EL (cell line): Measurements from ENCODE around the gene ITPRID2.

ENCODE experiments used
- DNase-seq: peaks from one replicate; pipeline ENCODE4 v3.0.0-alpha.2; 2016

The ITPRID2 gene

DNA sequence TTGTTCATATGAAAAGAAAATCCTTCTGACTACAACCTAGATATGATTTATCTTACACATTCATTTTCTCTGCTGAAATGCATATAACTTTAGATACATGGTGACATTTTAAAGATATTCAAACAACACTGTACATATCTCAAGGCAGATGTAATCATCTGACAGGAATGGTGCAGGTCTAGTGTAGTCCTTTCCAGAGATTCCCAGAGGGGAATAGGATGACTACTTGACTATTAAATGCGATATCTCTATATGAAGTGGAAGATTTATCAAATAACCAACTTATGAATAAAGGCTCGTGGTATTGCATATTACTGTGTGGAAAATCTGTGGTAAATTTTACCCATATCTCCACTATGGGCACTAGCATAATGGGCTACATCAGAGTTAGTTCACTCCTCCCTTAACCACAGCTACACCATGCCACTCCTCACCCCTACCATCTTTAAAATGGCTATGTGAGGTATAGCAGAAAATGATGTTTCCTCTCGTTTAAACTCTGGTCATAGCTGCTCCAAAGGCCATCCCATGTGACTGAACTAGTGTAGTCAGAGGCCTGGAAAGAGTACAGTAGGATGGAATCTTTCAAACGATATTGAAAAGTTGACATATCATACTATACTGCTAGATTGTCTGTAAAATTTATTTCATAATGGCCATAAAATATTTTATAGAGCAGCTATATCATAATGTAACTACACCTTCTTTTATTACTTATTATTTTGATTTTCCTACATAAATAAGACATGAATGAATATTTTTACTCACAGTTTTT is 9.1 kb upstream of the ITPRID2 start:
- no peak for DNase-seq

DNA sequence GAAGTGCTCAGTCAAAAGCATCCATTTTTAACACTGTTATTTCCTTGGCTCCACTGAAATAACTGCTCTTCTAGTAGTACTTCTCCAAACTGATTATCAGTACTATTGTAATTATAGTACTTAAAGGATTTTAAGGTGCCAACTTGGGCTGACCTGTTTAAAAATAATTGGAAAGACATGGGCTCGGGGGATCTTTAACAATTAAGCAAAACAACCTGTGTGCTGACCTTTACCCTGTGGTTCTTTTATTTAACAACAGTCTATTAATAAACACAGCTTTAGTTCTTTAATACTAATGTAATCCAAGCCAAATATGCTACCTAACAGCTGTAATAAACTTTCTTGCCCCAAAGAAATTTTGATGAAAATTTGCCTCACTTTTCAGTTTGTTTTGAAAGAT is 6.9 kb upstream of the ITPRID2 start:
- DNase-seq, result no peak

DNA sequence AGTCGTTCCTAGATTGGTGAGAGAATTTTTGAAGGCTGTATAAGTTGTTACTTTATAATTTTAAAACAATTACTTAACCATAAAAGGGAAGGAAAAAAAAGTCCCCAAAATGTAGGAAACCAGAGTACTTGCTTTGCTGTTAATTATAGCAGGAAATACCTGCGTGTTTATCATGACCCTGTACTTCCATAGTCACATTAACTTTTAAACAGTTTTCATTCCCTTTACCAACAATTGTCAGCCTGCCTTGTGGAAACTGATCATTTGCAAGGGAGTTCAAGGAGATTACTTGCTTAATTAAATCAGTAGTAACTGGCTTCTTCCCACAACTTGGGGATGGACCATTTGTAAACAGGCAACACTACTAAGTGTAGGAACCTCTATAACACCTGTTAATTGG is 6.4 kb upstream of the ITPRID2 start:
- DNase-seq, result no peak

DNA sequence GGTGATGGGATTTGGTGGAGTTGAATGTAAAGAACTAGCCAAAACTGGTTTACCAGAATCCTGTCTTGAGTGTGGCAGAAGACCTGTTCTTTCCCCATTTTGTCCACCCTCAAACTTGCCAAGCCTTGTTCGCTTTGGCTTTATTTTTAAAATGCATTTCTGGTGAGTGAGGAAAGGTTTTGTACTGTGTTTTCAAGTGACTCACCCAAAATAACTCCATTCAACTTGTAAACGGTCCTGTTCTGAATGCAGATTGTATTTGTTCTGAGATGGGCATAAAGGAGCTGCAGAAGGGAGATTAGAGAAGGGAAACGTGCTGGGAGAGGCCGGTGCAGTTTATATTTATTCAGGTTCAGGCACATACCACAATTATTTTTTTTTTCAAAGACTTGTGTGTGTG is 5.3 kb upstream of the ITPRID2 start:
- no peak for DNase-seq

DNA sequence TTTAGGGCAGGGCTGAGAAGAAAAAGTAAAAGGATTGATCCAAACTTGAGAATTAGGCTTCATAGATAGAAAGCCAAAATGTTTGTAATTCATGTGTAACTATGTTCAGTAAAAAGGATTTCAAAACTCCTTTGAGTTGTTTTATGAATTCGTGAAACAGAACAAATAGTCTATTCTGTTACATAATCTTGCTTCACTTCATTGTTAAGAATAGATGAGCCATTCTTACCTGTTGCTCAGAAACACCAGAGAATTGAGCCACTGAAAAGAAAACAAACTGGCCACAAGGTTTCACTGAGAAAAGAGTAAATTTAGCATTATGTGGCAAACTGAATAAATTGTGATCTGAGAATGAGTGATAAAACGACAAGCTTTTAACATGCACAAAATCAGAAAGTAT is 4.5 kb upstream of the ITPRID2 start:
- DNase-seq, result no peak

DNA sequence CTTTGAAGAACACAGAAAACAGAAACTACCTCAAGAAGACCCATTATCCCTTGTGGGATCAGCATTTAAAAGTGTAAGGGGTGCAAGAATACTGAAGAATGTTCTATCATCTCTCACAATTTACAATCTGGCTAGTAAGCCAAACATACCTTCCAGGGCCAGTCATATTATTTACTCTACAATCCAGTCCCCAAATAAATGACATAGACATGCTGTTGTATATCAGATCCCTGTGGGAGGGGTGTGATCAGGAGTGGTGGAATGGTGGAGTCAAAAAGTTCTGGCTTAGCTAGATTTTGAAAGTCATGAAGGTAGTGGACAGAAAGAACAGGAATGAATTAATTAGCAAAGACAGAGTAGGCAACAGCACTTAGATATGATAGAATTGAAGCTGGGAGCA is 1.8 kb upstream of the ITPRID2 start:
- DNase-seq, result no peak

DNA sequence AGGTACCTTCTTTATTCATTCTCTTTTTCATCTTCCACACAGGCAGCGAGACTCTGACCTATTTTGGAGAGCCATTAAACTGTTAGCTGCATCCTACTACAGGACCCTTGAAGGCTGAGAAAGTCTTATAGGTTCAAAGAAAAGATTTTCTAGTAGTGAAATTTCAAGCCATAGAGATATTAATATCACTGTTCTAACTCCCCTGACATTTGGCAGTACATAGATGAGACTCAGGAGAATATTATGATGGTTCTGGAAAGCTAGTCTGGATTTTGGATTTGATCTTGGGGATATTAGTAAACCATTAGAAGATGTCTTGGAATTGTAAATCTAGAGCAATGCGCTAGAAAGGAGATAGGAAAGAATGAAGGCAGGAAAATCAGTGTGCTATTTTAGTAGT is 1.3 kb upstream of the ITPRID2 start:
- DNase-seq, result no peak

DNA sequence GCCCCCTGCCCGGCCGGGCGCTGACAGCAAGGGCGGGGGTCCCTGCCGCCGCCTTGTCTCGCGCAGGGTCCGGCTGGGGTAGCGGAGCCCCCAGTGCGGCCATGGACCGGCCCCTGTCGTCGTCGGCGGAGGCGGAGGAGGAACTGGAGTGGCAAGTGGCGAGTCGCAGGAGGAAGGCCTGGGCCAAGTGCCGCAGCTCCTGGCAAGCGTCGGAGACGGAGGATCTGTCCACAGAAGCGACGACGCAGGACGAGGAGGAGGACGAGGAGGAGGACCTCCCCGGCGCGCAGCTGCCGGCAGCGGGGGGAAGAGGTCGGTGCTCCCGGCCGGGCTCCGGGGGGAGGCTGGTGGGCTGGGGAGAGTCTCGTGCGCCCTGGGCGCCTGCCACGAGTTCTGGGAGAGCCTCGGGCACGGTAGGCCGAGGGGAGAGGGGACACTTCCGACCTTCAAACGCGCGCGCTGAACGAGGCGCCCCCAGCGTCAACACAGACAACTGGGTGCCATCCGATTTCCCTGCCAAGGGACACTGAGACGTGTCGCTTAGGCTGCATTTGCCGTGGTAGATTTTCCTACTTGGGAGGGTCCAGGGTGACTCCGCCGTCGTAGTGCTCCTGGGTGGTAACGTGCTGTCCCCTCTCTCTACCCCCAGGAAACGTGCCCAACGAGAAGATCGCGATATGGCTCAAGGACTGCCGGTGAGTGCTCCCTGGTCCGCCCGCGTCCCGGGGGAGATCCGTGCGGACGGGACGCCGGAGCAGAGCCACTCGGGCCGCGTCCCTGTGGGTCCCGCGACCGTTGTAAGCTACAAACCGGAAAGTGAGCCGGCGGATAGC is 652 bp downstream of the ITPRID2 start:
- DNase-seq, result peak; percentile 76

DNA sequence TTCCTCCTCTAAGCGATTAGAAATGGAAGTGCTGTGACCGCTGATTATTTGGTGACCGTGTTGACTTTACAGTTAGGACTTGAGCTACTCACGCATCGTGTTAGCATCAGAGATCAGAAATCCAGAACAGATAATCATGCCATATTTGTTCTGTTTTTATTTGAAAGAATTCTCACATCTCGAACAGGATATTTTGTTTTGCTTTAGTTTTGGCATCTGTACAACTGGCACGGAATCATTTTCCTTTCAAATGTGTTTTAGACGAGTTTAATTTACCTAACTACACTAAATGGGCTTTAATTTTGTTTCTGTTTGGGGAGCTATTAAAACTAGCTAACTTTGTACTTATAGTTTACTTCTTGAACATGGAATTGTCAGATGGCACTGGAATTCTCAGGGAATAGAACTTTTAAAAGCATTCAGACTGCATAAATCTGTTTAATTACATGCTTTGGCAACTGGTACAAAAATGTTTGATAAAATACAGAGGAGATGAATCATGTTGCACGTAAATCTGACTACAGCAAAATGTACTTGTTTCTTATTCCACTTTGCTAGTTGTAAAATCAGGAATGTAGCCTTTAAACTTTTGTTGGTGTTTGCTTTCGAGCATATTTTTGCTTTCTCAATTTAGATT is 1.4 kb downstream of the ITPRID2 start:
- peak; percentile 46 for DNase-seq

DNA sequence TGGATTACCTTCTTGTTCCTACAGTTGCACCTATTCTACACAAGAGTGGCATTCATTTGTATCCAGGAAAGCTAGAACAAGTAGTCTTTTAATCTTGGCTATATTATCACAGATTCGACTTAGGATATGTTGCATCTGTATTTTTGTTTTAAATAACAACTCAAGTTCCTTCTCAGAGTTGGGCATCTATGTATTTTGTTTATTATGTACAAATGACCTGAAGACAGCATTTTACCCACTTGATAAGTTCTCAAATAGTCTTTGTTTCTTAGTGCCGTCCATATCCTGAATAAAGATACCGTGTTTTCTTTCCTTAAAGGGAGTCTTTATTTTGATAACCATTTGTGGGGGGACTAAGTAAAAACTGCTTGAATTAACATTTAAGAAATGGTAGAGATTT is 2.9 kb downstream of the ITPRID2 start:
- DNase-seq, result no peak

DNA sequence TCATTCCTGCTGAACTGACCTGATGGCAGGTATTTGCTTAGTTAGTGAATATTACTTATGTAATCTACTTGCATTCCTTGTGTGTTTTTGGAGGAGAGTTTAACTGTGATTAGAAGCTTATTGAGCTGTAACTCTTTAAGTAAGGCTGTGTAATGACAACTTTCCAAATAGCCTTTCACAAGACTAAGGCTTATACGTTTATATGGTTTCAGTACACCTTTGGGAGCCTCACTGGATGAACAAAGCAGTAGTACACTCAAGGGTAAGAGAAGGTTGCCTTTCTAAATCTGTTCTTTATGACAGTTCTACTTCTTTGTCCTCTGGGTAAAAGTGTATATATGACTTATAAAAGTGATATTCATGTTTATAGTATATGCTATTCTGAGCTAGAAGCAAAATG is 4.3 kb downstream of the ITPRID2 start:
- no peak for DNase-seq

DNA sequence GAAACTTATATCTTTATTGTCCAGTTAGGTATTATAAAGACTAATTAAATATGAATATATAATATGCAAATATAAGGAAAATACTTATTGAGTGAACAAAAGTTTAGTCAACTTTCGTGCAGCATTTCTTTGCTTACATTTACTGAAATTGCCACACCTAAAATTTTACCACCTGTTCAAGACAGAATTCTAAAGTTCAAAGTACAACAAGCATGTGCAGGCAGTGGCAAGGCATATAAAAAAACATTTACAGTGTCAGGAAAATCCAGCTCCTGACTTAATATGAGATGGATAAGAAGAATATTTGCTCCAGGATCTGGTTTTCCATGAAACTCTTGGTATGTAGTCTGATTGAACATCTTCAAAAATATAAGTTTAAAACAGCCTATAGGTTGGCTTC is 4.8 kb downstream of the ITPRID2 start:
- no peak for DNase-seq

DNA sequence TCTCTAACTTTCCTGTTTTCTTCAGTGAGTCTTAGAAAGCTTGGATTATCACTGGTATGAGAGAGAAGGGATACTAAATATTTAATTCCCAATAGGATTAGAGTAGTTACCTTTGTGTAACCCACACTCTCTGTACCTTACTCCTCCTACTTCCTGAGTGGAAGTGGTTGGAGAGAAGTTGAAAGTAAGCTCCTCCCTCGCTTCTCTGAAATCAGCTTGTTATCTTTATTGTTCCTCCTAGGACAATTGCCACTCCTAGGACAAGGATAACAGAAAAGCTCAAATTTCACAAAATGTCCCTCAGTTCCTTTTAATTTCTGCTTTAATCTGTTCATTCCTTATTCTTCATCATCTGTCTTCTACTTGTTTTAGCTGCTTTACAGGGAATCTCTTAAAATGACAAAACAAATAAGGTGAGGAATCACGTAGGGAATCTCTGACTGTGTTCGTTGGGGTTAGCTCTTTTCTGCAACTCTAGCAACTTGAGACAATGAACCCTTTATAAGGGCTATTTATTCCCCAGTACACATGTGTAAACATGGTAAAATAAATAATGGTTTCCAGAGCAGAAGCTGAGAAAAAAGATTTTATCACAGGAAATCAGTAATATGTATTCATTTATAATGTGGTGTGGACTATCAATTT is 8.6 kb downstream of the ITPRID2 start:
- no peak for DNase-seq

DNA sequence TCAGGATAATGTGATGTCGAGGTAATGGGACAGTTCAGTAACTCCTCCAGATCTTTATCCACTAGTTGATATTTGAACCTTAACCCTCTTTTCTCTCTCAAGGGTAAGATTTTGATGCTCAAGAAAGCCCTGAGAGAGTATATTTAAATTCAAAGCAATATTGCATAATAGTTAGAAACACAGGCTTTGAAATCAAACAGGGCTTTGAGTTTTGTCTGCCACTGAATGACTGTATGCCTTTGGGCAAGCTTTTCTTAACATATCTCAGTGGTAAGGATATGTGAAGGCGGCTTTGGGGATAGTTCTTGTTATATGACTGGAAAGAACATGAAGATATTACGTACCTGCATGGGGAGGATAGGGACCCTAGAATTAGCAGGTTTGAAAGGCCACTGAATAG is 11.1 kb downstream of the ITPRID2 start:
- no peak for DNase-seq

DNA sequence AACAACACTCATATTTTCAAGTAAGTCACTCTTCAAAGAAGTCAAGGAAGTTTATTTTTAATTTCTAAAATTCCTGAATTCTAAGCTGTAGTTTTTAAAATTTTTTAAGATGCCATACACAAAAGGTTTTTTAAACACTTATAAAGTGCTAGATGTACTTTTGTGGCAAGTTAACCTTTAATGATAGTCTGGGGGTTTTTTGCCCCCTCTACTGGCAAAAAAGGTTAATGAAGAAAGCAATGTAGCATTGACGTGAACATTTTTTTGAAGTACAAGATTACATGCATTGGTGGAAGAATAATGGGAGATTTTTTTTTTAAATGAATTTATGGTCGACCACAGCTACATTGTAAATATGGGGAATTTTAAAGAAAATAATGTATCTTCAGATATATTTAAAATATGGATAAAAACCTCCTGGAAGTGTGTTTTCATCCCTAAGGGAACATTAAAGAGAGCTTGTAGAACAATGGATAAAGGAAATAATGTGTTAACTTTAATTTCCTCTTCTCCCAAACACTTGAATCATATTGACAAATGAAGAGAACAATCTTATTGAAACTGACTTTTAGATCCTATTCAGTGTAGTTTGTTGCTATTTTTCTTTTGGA is 12.6 kb downstream of the ITPRID2 start:
- peak; percentile 47 for DNase-seq

DNA sequence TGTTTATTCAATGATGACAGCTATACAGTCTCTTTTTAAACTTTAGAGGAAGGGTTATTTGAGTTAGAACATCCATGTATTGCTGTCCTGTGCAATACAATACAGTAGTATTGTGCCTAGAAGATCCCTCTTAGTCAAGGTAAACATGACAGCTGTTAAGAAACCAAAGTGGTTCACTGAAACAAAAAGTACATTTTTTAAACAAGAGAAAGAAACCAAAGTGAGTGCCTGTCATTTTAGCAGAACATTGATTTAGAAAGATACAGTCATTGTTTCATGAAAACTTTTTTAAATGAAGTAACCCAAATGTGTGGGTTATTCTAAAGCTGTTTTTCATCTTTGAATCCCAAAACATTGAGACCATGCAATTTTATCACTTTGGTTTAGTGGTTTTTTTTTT is 15.5 kb downstream of the ITPRID2 start:
- DNase-seq, result no peak

DNA sequence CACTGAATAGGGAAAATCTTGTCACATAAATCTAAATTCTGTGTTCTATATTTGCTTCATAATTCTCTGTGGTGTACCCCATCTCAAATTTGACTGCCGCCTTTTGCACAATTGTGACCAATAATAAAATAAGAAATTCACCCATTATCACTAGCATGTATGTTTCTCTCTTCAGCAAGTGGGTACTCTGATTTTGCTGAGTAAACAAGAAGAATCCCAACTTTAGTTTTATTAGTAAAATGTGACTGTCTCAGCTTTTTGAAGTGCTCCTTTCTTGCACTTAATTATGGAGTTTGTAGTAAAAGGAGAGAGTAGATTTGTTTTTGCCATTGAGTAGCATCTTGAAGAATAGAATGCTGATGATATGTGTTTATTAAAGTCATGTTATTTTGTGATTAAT is 16.1 kb downstream of the ITPRID2 start:
- no peak for DNase-seq

DNA sequence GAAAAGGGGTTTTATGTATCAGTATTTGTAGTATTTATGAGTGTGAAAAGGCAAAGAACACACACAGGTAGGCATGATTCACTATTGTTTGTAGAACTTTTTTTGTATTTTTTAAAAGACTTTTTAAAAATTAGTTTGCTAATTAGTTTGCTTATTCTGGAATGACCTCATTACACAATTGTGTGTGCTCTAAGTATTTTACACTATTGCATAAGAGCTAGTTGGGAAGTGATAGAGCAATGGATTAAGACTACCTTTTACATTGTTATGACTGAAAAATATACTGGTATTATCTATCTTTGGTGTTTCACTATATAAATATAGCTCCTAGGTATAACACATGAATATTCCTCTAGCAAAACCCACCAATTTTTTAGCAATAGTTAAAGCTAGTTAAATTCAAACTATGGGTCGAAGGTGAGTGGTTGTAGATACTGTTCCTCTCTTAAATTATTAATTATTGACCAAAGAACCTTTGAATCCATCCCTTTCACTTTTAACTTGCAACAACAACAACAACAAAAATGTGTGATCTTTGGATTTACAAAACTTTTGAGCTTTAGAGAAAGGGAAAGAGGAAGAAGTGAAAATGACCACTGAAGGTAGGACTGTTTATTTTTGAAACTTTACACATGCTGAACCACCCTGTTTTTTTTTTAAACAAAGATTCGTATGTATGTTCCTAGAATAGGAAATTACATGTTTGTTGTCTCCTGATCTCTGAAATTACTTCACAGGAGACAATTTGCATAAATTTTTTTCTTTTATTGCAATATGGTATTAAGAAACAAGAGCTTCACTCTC is 18.7 kb downstream of the ITPRID2 start:
- no peak for DNase-seq

DNA sequence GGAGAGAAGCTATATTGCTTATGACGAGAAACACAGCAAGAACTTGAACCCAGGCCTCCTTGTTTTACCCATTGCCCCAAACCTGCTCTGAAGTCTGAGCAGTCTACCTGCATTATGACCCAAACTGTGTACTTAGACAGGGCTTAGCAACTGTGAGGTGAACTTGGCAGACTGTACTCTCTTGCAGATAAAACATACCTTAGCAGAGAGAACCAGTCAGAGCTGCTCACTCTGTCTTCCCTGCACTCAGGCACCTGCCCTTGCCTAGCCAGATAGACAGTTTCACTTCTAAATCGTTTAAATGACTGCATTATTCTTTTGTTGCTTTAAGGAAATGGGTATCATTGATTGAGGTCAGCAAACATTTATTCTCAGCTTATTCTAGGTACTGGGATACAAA is 20.3 kb downstream of the ITPRID2 start:
- DNase-seq, result no peak

DNA sequence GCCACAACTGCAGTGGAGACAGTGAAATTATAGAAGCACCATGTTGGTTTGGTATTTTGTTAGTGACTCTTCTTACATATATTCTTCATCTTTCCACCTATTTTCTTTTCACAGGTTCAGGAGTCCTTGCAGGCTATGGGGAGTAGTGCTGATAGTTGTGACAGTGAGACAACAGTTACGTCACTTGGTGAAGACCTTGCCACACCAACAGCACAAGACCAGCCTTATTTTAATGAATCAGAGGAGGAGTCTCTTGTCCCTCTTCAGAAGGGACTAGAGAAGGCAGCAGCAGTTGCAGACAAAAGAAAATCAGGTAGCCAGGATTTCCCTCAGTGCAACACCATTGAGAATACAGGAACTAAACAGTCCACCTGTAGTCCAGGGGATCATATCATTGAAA is 23.6 kb downstream of the ITPRID2 start:
- DNase-seq, result no peak

DNA sequence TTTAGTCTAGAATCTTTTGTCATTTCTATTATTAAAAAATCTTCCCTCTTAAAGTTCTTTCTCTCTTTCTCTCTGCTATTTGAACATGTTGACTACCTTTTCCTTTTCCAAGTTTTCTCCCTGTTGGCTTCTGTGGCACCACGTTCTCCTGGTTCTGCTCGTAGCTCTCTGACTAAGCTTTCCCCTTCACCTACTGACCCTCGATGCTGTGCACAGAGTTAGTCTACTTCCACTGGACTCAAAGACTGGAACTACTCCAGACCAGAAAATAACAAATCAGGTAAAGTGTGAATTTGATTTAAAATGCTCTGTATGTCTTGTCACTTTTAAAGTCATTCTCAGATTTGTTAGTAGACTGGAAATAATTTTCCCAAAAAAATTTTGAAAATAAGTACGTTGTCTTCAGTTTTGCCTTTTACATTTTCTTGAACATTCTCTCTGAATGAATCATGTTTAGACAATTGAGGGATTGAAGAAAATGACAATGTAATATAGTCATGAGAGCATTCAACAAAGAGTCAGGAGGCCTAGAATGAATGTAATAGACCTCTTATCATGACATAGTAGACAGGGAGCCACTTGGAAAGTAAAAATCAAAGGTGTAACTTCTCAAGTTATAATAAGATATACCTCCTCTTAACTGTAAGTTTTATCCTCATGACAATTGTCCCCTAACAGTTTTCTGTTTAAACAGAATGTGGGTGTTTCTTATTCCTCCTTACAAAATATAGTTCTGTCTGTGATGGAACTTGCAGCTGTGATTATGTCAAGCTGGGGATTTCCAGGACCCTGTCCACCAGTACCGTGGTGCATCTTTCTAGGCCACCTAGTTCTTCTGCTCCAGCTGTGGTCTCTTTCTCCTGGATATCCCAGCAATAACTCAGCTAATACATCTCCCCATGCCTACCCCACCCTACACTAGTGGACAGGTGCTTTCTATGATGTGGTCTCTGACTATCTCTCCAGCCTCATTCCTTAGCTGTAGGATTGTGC is 25.5 kb downstream of the ITPRID2 start:
- peak; percentile 65 for DNase-seq
